GM19025 (cell line): ENCODE results near the gene CDC45.
"Not testable (repeated sequence)": the region's sequence is repeated elsewhere in the genome, so short reads cannot be mapped to it uniquely, and the experiment has no call there.

Experiments used
- ATAC-seq: cut with Tn5 transposase; IDR thresholded peaks from one replicate; pipeline ENCODE4 v1.9.1; 2021; ENCODE audit warnings: mild to moderate bottlenecking, low read depth, moderate library complexity; ENCODE audit not compliant: unreplicated experiment

Gene CDC45

GRCh38 chr22:19525116-19525660 lies 45.5 kb downstream of the CDC45 start:
- ATAC-seq: no peak

- ATAC-seq: no peak
Measured at GRCh38 chr22:19525666-19526065, 45.9 kb downstream of the CDC45 start.

GRCh38 chr22:19526076-19526701 lies 46.5 kb downstream of the CDC45 start:
- ATAC-seq: no peak

GRCh38 chr22:19526702-19527111 lies 47.0 kb downstream of the CDC45 start:
- no peak for ATAC-seq

- no peak for ATAC-seq
Measured at GRCh38 chr22:19527321-19527721, 47.6 kb downstream of the CDC45 start.

- no peak for ATAC-seq
Measured at GRCh38 chr22:19527861-19528417, 48.2 kb downstream of the CDC45 start.

- no peak for ATAC-seq
Measured at GRCh38 chr22:19529811-19530210, 50.1 kb downstream of the CDC45 start.

GRCh38 chr22:19530751-19531150 lies 51.0 kb downstream of the CDC45 start:
- no peak for ATAC-seq

- not testable (repeated sequence) for ATAC-seq
Measured at GRCh38 chr22:19531327-19531726, 51.6 kb downstream of the CDC45 start.

- ATAC-seq: no peak
Measured at GRCh38 chr22:19533049-19533626, 53.4 kb downstream of the CDC45 start.

- no peak for ATAC-seq
Measured at GRCh38 chr22:19533857-19534256, 54.1 kb downstream of the CDC45 start.

- ATAC-seq: no peak
Measured at GRCh38 chr22:19535001-19535400, 55.3 kb downstream of the CDC45 start.

GRCh38 chr22:19536564-19536963 lies 56.8 kb downstream of the CDC45 start:
- no peak for ATAC-seq

- ATAC-seq: no peak
Measured at GRCh38 chr22:19537941-19538488, 58.3 kb downstream of the CDC45 start.

- no peak for ATAC-seq
Measured at GRCh38 chr22:19540394-19540793, 60.7 kb downstream of the CDC45 start.

- no peak for ATAC-seq
Measured at GRCh38 chr22:19543970-19544708, 64.4 kb downstream of the CDC45 start.

- no peak for ATAC-seq
Measured at GRCh38 chr22:19545935-19546207, 66.2 kb downstream of the CDC45 start.

- ATAC-seq: no peak
Measured at GRCh38 chr22:19546680-19547079, 67.0 kb downstream of the CDC45 start.

- no peak for ATAC-seq
Measured at GRCh38 chr22:19547620-19548019, 67.9 kb downstream of the CDC45 start.

GRCh38 chr22:19548427-19548826 lies 68.7 kb downstream of the CDC45 start:
- not testable (repeated sequence) for ATAC-seq

GRCh38 chr22:19548964-19549363 lies 69.2 kb downstream of the CDC45 start:
- ATAC-seq: no peak
